Astrocyte of the cerebellum (primary cell): ENCODE measurements around the gene CCDC50.
A peak's percentile ranks its signal among the peaks of the same experiment; 100 is the strongest.

Experiments
- DNase-seq: peaks from one replicate; pipeline ENCODE4 v3.0.0-alpha.2; 2011; ENCODE audit warnings: low read depth
- H3K4me3 ChIP-seq: 2 replicates; pipeline ENCODE4 v1.5.1; 2011; ENCODE audit warnings: mild to moderate bottlenecking, low read depth, low read length, moderate library complexity
- in situ Hi-C: cut with HindIII; loops from 2 replicates; pipeline ENCODE4 v1.10.0; 2017; ENCODE audit warnings: low sequenced_read_pairs
- TF ChIP-seq, protein P1 (sequence below): IDR thresholded peaks from 2 replicates; pipeline ENCODE4 v1.5.1; 2012; ENCODE audit warnings: low read length, low read depth, moderate library complexity, mild to moderate bottlenecking; ENCODE audit errors: missing control alignments

Gene CCDC50

DNA sequence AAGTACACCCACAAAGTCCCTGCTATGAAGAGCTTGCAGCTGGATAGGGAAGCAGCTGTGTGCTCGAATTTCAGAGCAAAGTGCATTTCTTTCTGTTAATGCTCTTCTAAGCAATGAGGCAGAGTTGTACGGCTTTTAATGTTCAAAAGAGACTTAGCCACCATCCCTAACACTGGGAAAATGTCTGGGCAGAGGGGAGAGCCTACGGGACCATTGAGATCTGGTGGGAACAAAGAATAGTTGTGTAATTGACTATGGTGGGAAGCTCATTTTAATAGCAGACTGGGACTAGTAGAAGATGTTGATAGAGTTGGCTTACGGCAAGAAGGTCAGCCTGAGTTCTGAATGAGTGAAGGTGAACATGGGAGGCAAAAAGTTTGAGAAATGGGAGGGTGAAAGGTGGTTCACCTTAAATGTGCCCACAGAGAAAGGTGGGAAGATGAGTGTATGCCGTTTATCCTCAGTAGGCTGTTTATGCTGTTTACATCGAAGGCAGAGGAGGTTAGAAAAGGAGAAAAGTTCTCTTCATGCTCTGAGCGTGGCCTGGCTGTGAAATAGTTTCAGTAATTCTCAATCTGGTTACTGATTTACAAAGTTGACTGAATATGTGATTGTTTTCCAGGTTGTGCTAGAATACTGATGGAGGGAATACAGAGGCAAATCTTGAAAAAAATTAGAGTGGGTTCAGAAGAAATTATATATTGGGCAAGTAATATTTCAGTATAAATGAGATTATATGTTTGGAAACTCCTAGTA, 24.0 kb downstream of the CCDC50 start:
- no peak overlapping the region for H3K4me3 ChIP-seq
- no peak for DNase-seq
- in situ Hi-C loops, result no loop called here
- TF ChIP-seq, protein P1, sequence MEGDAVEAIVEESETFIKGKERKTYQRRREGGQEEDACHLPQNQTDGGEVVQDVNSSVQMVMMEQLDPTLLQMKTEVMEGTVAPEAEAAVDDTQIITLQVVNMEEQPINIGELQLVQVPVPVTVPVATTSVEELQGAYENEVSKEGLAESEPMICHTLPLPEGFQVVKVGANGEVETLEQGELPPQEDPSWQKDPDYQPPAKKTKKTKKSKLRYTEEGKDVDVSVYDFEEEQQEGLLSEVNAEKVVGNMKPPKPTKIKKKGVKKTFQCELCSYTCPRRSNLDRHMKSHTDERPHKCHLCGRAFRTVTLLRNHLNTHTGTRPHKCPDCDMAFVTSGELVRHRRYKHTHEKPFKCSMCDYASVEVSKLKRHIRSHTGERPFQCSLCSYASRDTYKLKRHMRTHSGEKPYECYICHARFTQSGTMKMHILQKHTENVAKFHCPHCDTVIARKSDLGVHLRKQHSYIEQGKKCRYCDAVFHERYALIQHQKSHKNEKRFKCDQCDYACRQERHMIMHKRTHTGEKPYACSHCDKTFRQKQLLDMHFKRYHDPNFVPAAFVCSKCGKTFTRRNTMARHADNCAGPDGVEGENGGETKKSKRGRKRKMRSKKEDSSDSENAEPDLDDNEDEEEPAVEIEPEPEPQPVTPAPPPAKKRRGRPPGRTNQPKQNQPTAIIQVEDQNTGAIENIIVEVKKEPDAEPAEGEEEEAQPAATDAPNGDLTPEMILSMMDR, result no peak

GRCh38 chr3:191355406-191355805, 26.2 kb downstream of the CCDC50 start:
- H3K4me3 ChIP-seq, result no peak overlapping the region
- TF ChIP-seq, protein P1, result no peak
- in situ Hi-C loops, result no loop called here
- DNase-seq, result no peak

- H3K4me3 ChIP-seq, result no peak overlapping the region
- TF ChIP-seq, protein P1, result no peak
- DNase-seq, result peak; percentile 64
- in situ Hi-C loops, result no loop called here
Measured at GRCh38 chr3:191356631-191357439, 27.6 kb downstream of the CCDC50 start.

DNA sequence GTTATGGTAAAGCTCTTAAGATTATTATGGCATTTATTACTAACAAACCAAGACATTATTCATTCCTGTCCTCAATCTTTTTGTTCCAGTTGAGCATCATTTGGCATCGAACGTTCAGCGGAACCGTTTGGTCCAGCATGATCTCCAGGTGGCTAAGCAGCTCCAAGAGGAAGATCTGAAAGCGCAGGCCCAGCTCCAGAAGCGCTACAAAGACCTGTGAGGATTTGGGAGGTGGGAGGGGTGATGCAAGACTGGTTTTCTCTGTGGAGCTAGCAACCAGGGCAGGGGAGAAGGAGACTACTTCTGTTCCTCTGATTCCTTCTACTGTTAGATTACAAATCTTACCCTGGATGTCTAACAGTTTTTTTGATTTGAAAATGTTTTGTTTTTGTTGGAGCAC, 28.7 kb downstream of the CCDC50 start:
- in situ Hi-C loops, result no loop called here

DNA sequence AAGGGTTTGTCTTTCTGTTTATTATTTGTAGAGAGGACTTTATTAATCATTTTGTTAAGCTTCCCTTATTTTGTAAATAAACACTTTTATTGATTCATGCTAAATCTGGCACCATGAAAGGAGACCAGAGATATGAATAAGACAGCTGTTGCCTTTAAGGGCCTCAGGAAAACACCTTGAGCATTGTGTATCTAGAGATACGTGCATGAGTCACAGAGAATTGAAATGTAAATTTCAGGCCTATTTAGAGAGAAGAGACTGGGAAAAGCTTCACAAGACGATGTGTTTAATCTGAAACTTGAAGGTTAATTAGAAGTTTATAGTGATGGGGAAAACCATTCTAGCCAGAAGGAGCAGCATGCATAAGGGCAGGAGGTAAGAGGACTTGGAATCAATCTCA, 29.7 kb downstream of the CCDC50 start:
- DNase-seq, result no peak
- TF ChIP-seq, protein P1, result no peak
- H3K4me3 ChIP-seq, result no peak overlapping the region
- in situ Hi-C loops, result no loop called here

More for the DNA sequence above, 28.7 kb downstream of the CCDC50 start:
- H3K4me3 ChIP-seq, result no peak overlapping the region
- TF ChIP-seq, protein P1, result no peak
- no peak for DNase-seq

DNA sequence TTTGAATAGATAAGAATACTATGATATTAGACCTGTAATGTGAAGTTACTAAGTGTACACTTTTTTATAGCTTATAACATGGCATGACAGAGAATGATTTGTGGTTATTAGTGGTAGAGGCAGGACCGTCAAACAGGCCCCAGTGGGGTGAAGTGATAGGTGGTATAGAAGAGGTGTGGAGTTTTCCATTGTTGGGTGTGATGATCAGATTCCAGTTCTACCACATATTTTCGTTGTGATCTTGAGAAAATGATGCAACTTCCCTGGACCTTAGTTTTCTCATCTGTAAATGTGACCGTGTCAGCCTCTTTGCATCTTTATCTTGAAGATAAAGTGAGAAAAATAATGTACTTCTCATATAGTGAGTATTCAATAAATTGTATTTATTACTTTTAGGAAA, 31.4 kb downstream of the CCDC50 start:
- TF ChIP-seq, protein P1, result no peak
- no peak overlapping the region for H3K4me3 ChIP-seq
- DNase-seq, result no peak
- in situ Hi-C loops, result no loop called here
